B cell (primary cell): Measurements from ENCODE around the gene SOHLH2. TPM values are rescaled to one million over a fixed set of nuclear protein-coding genes. Genes with fewer than 3 reads are reported as not detected.

Source experiments
- ATAC-seq: fragments of 200-7000 bp; cut with Tn5 transposase; one replicate; pipeline ENCODE4 v1.10.0; 2021; ENCODE audit warnings: low read depth, mild to moderate bottlenecking, moderate number of reproducible peaks, moderate library complexity
- CTCF ChIA-PET: fragments of 350-600 bp; sonication (Branson Sonifier 250); formaldehyde crosslinking; loops from one replicate; lab custom pipeline; 2021; ENCODE audit warnings: antibody characterized with exemption, inconsistent platforms; lab: Charles Lee
- POLR2A ChIA-PET: fragments of 350-600 bp; sonication (Branson Sonifier 250); formaldehyde crosslinking; loops from one replicate; lab custom pipeline; 2021; ENCODE audit warnings: antibody characterized with exemption; lab: Charles Lee
- DNase-seq: peaks from one replicate; pipeline ENCODE4 v3.0.0; 2013
- H2AFZ ChIP-seq: 2 replicates; pipeline ENCODE4 v1.6.1; 2012; ENCODE audit warnings: mild to moderate bottlenecking, low read depth, low read length; ENCODE audit not compliant: insufficient read depth, poor library complexity, severe bottlenecking
- H3K27ac ChIP-seq, 2 donors: 1 replicate in 1 of 2; 2 replicates in 1 of 2; pipeline ENCODE4 v1.5.1; 2012 to 2013; ENCODE audit warnings: low read length in 2 of 2, mild to moderate bottlenecking in 2 of 2, moderate library complexity in 1 of 2
- H3K27me3 ChIP-seq, 4 experiments: fragments of 200-600 bp in 1 of 4; sonication (generic) in 1 of 4; replicated peaks in 1 of 4; 1 replicate in 2 of 4; 2 replicates in 2 of 4; pipeline versions ENCODE4 v1.6.1 to v1.7.0; 2013 to 2016; ENCODE audit warnings: low read length in 3 of 4, mild to moderate bottlenecking in 2 of 4, mixed read lengths in 1 of 4, moderate library complexity in 1 of 4; ENCODE audit not compliant: insufficient read depth in 4 of 4, control insufficient read depth in 3 of 4; ENCODE audit errors: control extremely low read depth in 1 of 4
- H3K36me3 ChIP-seq, 2 experiments: replicated peaks in 1 of 2; 1 replicate in 1 of 2; 2 replicates in 1 of 2; pipeline versions ENCODE4 v1.6.1 to v1.7.1; 2013; ENCODE audit warnings: low read length in 1 of 2; ENCODE audit not compliant: insufficient read depth in 2 of 2, control insufficient read depth in 1 of 2; ENCODE audit errors: control extremely low read depth in 1 of 2, extremely low read depth in 1 of 2
- H3K4me1 ChIP-seq, 2 donors: fragments of 200-600 bp in 1 of 2; sonication (generic) in 1 of 2; 1 replicate in 1 of 2; 2 replicates in 1 of 2; pipeline versions ENCODE4 v1.5.1 to v1.6.1; 2013 to 2017; ENCODE audit warnings: low read length in 2 of 2; ENCODE audit not compliant: control insufficient read depth in 2 of 2, insufficient read depth in 2 of 2
- H3K4me2 ChIP-seq: replicated peaks from 2 replicates; pipeline ENCODE3; 2012; ENCODE audit warnings: mild to moderate bottlenecking, low read depth, low read length; ENCODE audit not compliant: poor library complexity, severe bottlenecking
- H3K4me3 ChIP-seq, 5 experiments: fragments of 200-600 bp in 1 of 5; sonication (generic) in 1 of 5; 1 replicate in 3 of 5; 2 replicates in 2 of 5; pipeline versions ENCODE4 v1.5.1 to v1.7.0; 2011 to 2016; ENCODE audit warnings: low read length in 4 of 5, mild to moderate bottlenecking in 4 of 5, low read depth in 2 of 5, control low read depth in 1 of 5, moderate library complexity in 1 of 5; ENCODE audit not compliant: insufficient read depth in 1 of 5; ENCODE audit errors: control extremely low read depth in 1 of 5, extremely low read depth in 1 of 5
- H3K79me2 ChIP-seq: fragments of 200-600 bp; sonication (generic); one replicate; pipeline ENCODE4 v1.6.0; 2016; ENCODE audit warnings: low read length; ENCODE audit not compliant: control insufficient read depth, insufficient read depth
- H3K9ac ChIP-seq: fragments of 200-600 bp; sonication (generic); 2 replicates; pipeline ENCODE4 v1.6.1; 2017; ENCODE audit warnings: mild to moderate bottlenecking, low read length, moderate library complexity
- H3K9me3 ChIP-seq, 3 donors: one replicate each; pipeline versions ENCODE4 v1.6.1 to v1.7.1; 2013; ENCODE audit warnings: low read length in 2 of 3; ENCODE audit not compliant: control insufficient read depth in 2 of 3, insufficient read depth in 1 of 3; ENCODE audit errors: control extremely low read depth in 1 of 3
- H4K20me1 ChIP-seq: 2 replicates; pipeline ENCODE4 v1.6.0; 2012; ENCODE audit warnings: mild to moderate bottlenecking, low read length; ENCODE audit not compliant: insufficient read depth, control insufficient read depth, poor library complexity, severe bottlenecking
- H3K27ac Mint-ChIP-seq: one replicate; pipeline ENCODE4 v1.8.0; 2021; ENCODE audit warnings: mixed read lengths
- H3K27me3 Mint-ChIP-seq: one replicate; pipeline ENCODE4 v1.8.0; 2021; ENCODE audit warnings: mixed read lengths
- H3K4me1 Mint-ChIP-seq: one replicate; pipeline ENCODE4 v1.8.0; 2021; ENCODE audit warnings: mixed read lengths
- H3K4me3 Mint-ChIP-seq: one replicate; pipeline ENCODE4 v1.8.0; 2021; ENCODE audit warnings: mixed read lengths
- H3K9me3 Mint-ChIP-seq: one replicate; pipeline ENCODE4 v1.8.0; 2022; ENCODE audit warnings: mixed read lengths; ENCODE audit not compliant: insufficient read depth
- CTCF ChIP-seq: fragments of 200-600 bp; IDR thresholded peaks from one replicate; pipeline ENCODE4 v1.8.0; 2022; ENCODE audit warnings: antibody characterized with exemption, mild to moderate bottlenecking
- EZH2 ChIP-seq: IDR thresholded peaks from 2 replicates; pipeline ENCODE4 v1.6.1; 2012; ENCODE audit warnings: borderline replicate concordance, low read depth, mild to moderate bottlenecking, moderate library complexity, low read length; ENCODE audit not compliant: insufficient read depth, poor library complexity, severe bottlenecking
- WGBS: methylation state at CpG from one replicate; pipeline ENCODE4 v1.1.5; 2013; ENCODE audit warnings: missing lambda C conversion rate; ENCODE audit not compliant: insufficient coverage; 5-methylcytosine and 5-hydroxymethylcytosine counted together
- intact Hi-C: fragments of 100-400 bp; cut with micrococcal nuclease; formaldehyde crosslinking; loops from one replicate; pipeline ENCODE4 v1.10.0; 2022
- polyA plus RNA-seq: library from polyadenylated mRNA; depleted of rRNA; stranded (reverse); fragments of >200 nt; gene quantifications from 2 replicates; pipeline ENCODE4 v1.2.3, GENCODE V29; 2012
- total RNA-seq, 2 donors: library from RNA; stranded (reverse); fragments of 120-200 nt in 1 of 2; gene quantifications; 1 replicate in 1 of 2; 2 replicates in 1 of 2; pipeline versions ENCODE4 v1.2.3 to v1.2.4, GENCODE V29; 2013 to 2022

SOHLH2 gene
- total and polyA plus RNA-seq, 2 donors (not counting 1 experiment from before 2014, with no cell fraction given): not detected

GRCh38 chr13:36134632-36135031, 79.7 kb downstream of the SOHLH2 start:
- ATAC-seq: no peak
- peaks cover 0 to 2% (median 1%) of the 10 kb centered on the region in 3 donors for H3K9me3 ChIP-seq
- Mint-ChIP-seq H3K27me3 (peaks cover 24% of the 10 kb centered on the region), H3K27ac (no peak overlapping the region), H3K4me1 (no peaks in the 10 kb centered on the region), H3K9me3 (no peaks in the 10 kb centered on the region), H3K4me3 (no peak overlapping the region)
- no peak for TF ChIP-seq CTCF
- TF ChIP-seq EZH2: no peak
- CTCF ChIA-PET: no interaction called here
- H3K4me1 ChIP-seq: no peaks in the 10 kb centered on the region
- H4K20me1 ChIP-seq: no peaks in the 10 kb centered on the region
- H3K36me3 ChIP-seq: no peaks in the 10 kb centered on the region
- no peak overlapping the region for H3K4me3 ChIP-seq
- intact Hi-C loops: no loop called here
- no peak overlapping the region for H3K9ac ChIP-seq
- H3K27me3 ChIP-seq: peaks cover 0 to 24% (median under 1%) of the 10 kb centered on the region in 4 experiments
- no peak overlapping the region for H3K27ac ChIP-seq
- H3K4me2 ChIP-seq: no peak overlapping the region
- POLR2A ChIA-PET: no interaction called here
- H2AFZ ChIP-seq: no peak overlapping the region
- H3K79me2 ChIP-seq: no peaks in the 10 kb centered on the region
- DNase-seq: no peak
- WGBS: no CpG with 5 or more reads among the region's 1 CpG

GRCh38 chr13:36133950-36134626, 80.3 kb downstream of the SOHLH2 start:
- TF ChIP-seq CTCF (no peak), EZH2 (no peak)
- no peaks in the 10 kb centered on the region for H3K4me1 Mint-ChIP-seq
- intact Hi-C loops: no loop called here
- Histone ChIP-seq H3K36me3 (no peaks in the 10 kb centered on the region), H3K27ac (no peak overlapping the region), H3K9ac (no peak overlapping the region), H3K4me3 (no peak overlapping the region), H3K27me3 (peaks cover 0 to 30% (median 2%) of the 10 kb centered on the region in 4 experiments), H2AFZ (no peak overlapping the region), H4K20me1 (no peaks in the 10 kb centered on the region), H3K79me2 (no peaks in the 10 kb centered on the region), H3K4me1 (no peaks in the 10 kb centered on the region), H3K4me2 (no peak overlapping the region), H3K9me3 (peaks cover 0 to 2% (median 1%) of the 10 kb centered on the region in 3 donors)
- no peaks in the 10 kb centered on the region for H3K9me3 Mint-ChIP-seq
- ChIA-PET POLR2A (no interaction called here), CTCF (no interaction called here)
- H3K27ac Mint-ChIP-seq: no peak overlapping the region
- DNase-seq: no peak
- WGBS: 67% methylated on average over 1 of the region's 5 CpGs
- H3K27me3 Mint-ChIP-seq: peaks cover 24% of the 10 kb centered on the region
- ATAC-seq: no peak
- H3K4me3 Mint-ChIP-seq: no peak overlapping the region
